ENCODE measurements around the gene FASTK. TPM values are rescaled to one million over a fixed set of nuclear protein-coding genes. Genes with fewer than 3 reads are reported as not detected.

The FASTK gene
- polyA plus RNA-seq, 1 donor (not counting 4 experiments of a cell fraction or from before 2014, with no cell fraction given), result 27.2 TPM

DNA sequence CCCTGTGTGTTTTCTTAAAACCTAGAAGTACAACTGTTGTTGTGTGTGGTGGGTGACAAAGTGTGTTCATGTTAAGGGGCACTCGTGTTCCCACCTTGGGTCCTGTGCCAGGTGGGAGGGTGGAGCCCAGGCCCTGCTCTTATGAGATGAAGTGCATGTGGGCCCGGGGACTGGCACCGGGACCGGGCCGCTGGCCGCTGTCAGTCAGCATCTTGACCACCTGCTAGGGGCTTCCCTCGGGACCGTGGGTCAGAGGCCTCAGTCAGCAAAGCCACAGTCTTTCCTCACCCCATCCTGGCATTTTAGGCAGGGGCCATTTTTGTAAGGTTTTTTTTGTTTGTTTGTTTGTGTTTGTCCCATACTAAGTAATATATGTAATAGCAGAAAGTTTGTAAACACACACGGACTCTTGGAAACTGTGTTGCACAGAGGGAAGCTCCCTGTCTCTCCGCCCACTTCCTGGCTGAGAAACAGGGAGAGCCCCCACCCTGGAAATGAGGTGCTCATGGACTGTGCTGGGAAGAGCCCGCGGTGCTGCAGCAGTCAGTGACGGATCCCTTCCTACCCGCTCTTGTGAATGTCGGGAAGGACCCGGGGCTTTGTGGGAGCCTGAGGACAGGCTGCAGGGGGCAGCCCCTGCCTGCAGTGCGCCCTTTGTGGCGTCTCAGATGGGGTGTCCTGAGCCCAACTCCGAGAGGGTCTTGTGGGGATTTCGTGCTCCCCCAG lies 19.0 kb upstream of the FASTK start:
- H4K20me1 ChIP-seq (ENCODE audit: control insufficient read depth, extremely low read depth, insufficient read depth, low read length), result peaks cover 6% of the 10 kb centered on the region
- H3K27me3 ChIP-seq (ENCODE audit: control insufficient read depth, extremely low read depth, insufficient read depth, low read length), result no peaks in the 10 kb centered on the region
- TF ChIP-seq EZH2 (IDR thresholded peaks at IDR 0.05; ENCODE audit: low read length), result no peak
- TF ChIP-seq, protein P1, sequence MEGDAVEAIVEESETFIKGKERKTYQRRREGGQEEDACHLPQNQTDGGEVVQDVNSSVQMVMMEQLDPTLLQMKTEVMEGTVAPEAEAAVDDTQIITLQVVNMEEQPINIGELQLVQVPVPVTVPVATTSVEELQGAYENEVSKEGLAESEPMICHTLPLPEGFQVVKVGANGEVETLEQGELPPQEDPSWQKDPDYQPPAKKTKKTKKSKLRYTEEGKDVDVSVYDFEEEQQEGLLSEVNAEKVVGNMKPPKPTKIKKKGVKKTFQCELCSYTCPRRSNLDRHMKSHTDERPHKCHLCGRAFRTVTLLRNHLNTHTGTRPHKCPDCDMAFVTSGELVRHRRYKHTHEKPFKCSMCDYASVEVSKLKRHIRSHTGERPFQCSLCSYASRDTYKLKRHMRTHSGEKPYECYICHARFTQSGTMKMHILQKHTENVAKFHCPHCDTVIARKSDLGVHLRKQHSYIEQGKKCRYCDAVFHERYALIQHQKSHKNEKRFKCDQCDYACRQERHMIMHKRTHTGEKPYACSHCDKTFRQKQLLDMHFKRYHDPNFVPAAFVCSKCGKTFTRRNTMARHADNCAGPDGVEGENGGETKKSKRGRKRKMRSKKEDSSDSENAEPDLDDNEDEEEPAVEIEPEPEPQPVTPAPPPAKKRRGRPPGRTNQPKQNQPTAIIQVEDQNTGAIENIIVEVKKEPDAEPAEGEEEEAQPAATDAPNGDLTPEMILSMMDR (optimal IDR thresholded peaks at IDR 0.05 in 1 of 3, IDR thresholded peaks at IDR 0.05 in 1 of 3, conservative IDR thresholded peaks at IDR 0.05 in 1 of 3; ENCODE audit: extremely low read depth in 1 of 3, insufficient read depth in 2 of 3, low read length in 3 of 3), result no peak
- no peak for DNase-seq (ENCODE audit: low read depth, low spot score)
- dilution Hi-C loops (cut with MboI; ENCODE audit: extremely low pct_ligation_motif_present, low sequenced_read_pairs), result no loop called here
- H3K4me2 ChIP-seq (ENCODE audit: control insufficient read depth, extremely low read depth, insufficient read depth, low read depth, low read length), result no peak overlapping the region
- no peaks in the 10 kb centered on the region for H3K9me1 ChIP-seq (ENCODE audit: control insufficient read depth, extremely low read depth, insufficient read depth, low read length)
- H3K36me3 ChIP-seq (ENCODE audit: control insufficient read depth in 2 of 2, extremely low read depth in 1 of 2, insufficient read depth in 2 of 2, low read length in 2 of 2), result peaks cover 0 to 3% of the 10 kb centered on the region in 2 experiments
- H3K4me1 ChIP-seq (ENCODE audit: control insufficient read depth, extremely low read depth, insufficient read depth, low read length), result no peaks in the 10 kb centered on the region
- no peak overlapping the region for H2AFZ ChIP-seq (ENCODE audit: control insufficient read depth, low read length)
- H3K4me3 ChIP-seq (ENCODE audit: control insufficient read depth in 2 of 3, extremely low read depth in 1 of 3, insufficient read depth in 2 of 3, low read depth in 1 of 3, low read length in 3 of 3), result no peak overlapping the region
- no peak overlapping the region for H3K9ac ChIP-seq (ENCODE audit: control insufficient read depth, extremely low read depth, insufficient read depth, low read length)
- no peak overlapping the region for H3K27ac ChIP-seq (ENCODE audit: control insufficient read depth, insufficient read depth, low read length)
- H3K9me3 ChIP-seq (ENCODE audit: control insufficient read depth, low read depth, low read length), result no peaks in the 10 kb centered on the region
- peaks cover 80% of the 10 kb centered on the region for H3K79me2 ChIP-seq (ENCODE audit: control insufficient read depth, insufficient read depth, low read length)
- FAIRE-seq, result no peak

DNA sequence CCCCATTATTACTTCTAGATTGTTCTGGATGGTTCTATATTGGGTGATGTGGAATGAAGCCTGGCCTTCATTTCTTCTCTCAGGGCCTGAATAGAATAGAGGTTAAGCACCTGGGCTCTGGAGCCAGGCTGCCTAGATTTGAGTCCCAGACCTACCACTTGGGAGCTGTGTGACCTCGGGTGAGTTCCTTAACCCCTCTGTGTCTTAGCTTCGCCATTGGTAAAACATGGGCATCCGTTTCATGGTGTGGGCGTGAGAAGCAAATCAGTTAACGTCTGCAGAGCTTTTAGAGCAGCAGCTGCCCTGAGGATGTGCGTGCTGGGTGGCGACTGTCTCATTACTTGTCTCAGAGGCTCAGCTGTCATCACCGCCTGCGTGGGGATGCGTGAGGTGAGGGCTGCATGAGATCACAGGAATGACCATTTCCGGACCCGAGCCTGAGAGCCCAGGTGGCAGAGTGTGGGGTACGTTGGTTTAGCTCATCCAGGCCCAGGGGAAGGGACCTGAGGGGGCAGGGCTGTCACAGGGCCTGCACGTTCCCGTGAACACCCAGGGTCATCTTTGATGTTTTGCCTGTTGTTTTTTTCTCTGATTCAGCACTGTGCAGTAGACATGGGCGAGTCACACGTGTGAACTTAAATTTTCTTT lies 15.3 kb upstream of the FASTK start:
- Histone ChIP-seq H3K4me1 (ENCODE audit: control insufficient read depth, extremely low read depth, insufficient read depth, low read length) (no peaks in the 10 kb centered on the region), H3K36me3 (ENCODE audit: control insufficient read depth in 2 of 2, extremely low read depth in 1 of 2, insufficient read depth in 2 of 2, low read length in 2 of 2) (peaks cover 5 to 9% of the 10 kb centered on the region in 2 experiments), H2AFZ (ENCODE audit: control insufficient read depth, low read length) (no peak overlapping the region), H3K9me3 (ENCODE audit: control insufficient read depth, low read depth, low read length) (no peaks in the 10 kb centered on the region), H3K4me2 (ENCODE audit: control insufficient read depth, extremely low read depth, insufficient read depth, low read depth, low read length) (no peak overlapping the region), H4K20me1 (ENCODE audit: control insufficient read depth, extremely low read depth, insufficient read depth, low read length) (peaks cover 9% of the 10 kb centered on the region), H3K4me3 (ENCODE audit: control insufficient read depth in 2 of 3, extremely low read depth in 1 of 3, insufficient read depth in 2 of 3, low read depth in 1 of 3, low read length in 3 of 3) (no peak overlapping the region), H3K79me2 (ENCODE audit: control insufficient read depth, insufficient read depth, low read length) (peaks cover 89% of the 10 kb centered on the region), H3K9ac (ENCODE audit: control insufficient read depth, extremely low read depth, insufficient read depth, low read length) (no peak overlapping the region), H3K27ac (ENCODE audit: control insufficient read depth, insufficient read depth, low read length) (no peak overlapping the region), H3K27me3 (ENCODE audit: control insufficient read depth, extremely low read depth, insufficient read depth, low read length) (no peaks in the 10 kb centered on the region), H3K9me1 (ENCODE audit: control insufficient read depth, extremely low read depth, insufficient read depth, low read length) (no peaks in the 10 kb centered on the region)
- no peak for FAIRE-seq
- dilution Hi-C loops (cut with MboI; ENCODE audit: extremely low pct_ligation_motif_present, low sequenced_read_pairs), result no loop called here
- TF ChIP-seq EZH2 (IDR thresholded peaks at IDR 0.05; ENCODE audit: low read length), result no peak
- TF ChIP-seq, protein P1 (optimal IDR thresholded peaks at IDR 0.05 in 1 of 3, IDR thresholded peaks at IDR 0.05 in 1 of 3, conservative IDR thresholded peaks at IDR 0.05 in 1 of 3; ENCODE audit: extremely low read depth in 1 of 3, insufficient read depth in 2 of 3, low read length in 3 of 3), result no peak
- DNase-seq (ENCODE audit: low read depth, low spot score), result no peak

Measured in keratinocyte (primary cell).